GM12865 (cell line): ENCODE results near the gene CACNA1E.
A peak's percentile ranks its signal among the peaks of the same experiment; 100 is the strongest.

ENCODE experiments used
- DNase-seq: peaks from one replicate; pipeline ENCODE4 v3.0.0; 2010; ENCODE audit warnings: low read depth
- H3K4me3 ChIP-seq: 2 replicates; pipeline ENCODE4 v1.5.1; 2011; ENCODE audit warnings: mild to moderate bottlenecking, low read depth, low read length, control low read depth
- TF ChIP-seq, protein P1 (sequence below): IDR thresholded peaks from 2 replicates; pipeline ENCODE4 v1.5.1; 2011; ENCODE audit warnings: low read length, control low read depth, low read depth, inconsistent platforms; ENCODE audit not compliant: insufficient read depth; ENCODE audit errors: missing control alignments

The CACNA1E gene

DNA sequence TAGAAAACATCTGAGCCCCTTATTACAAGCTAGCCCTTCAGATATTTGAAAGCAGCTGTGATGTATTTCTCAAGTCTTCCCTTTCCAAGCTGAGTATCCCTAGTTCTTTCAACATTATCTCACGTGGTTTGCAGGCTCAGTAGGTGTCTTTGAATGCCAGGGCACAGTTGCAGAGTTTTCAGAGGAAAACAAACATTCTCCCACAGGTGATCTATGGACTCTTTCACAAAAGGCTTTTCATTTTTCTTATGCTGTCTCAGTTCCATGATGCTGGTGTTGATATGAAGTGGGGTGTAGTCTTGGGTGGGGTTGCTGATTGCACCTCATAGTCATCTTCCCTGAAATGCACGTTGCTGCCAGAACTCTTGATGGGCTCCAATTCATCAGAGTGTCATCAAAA lies 17.3 kb downstream of the CACNA1E start:
- H3K4me3 ChIP-seq = no peak overlapping the region
- TF ChIP-seq, protein P1, sequence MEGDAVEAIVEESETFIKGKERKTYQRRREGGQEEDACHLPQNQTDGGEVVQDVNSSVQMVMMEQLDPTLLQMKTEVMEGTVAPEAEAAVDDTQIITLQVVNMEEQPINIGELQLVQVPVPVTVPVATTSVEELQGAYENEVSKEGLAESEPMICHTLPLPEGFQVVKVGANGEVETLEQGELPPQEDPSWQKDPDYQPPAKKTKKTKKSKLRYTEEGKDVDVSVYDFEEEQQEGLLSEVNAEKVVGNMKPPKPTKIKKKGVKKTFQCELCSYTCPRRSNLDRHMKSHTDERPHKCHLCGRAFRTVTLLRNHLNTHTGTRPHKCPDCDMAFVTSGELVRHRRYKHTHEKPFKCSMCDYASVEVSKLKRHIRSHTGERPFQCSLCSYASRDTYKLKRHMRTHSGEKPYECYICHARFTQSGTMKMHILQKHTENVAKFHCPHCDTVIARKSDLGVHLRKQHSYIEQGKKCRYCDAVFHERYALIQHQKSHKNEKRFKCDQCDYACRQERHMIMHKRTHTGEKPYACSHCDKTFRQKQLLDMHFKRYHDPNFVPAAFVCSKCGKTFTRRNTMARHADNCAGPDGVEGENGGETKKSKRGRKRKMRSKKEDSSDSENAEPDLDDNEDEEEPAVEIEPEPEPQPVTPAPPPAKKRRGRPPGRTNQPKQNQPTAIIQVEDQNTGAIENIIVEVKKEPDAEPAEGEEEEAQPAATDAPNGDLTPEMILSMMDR = no peak
- DNase-seq = no peak

DNA sequence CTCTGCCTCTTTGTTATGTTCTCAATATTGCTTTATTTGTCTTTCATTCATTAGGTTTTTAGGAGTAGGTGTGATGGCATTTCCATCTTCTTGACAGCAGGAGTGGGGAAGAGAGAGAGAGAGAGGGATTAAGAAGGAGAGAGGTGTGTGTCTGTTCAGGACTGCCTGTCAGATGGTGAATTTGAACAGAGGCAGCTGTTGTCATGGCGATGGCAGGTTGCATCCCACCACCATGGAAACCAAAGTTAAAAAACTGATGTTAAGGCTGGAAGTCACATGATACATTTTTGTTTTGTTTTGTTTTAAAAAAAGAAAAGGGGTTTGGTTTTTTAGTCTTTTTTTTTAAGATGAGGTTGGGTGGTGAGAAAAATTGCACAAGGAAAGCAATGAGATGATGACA lies 18.3 kb downstream of the CACNA1E start:
- no peak for DNase-seq
- H3K4me3 ChIP-seq = no peak overlapping the region
- TF ChIP-seq, protein P1 = no peak

GRCh38 chr1:181503171-181503810 lies 20.0 kb downstream of the CACNA1E start:
- TF ChIP-seq, protein P1 = no peak
- no peak overlapping the region for H3K4me3 ChIP-seq
- no peak for DNase-seq

DNA sequence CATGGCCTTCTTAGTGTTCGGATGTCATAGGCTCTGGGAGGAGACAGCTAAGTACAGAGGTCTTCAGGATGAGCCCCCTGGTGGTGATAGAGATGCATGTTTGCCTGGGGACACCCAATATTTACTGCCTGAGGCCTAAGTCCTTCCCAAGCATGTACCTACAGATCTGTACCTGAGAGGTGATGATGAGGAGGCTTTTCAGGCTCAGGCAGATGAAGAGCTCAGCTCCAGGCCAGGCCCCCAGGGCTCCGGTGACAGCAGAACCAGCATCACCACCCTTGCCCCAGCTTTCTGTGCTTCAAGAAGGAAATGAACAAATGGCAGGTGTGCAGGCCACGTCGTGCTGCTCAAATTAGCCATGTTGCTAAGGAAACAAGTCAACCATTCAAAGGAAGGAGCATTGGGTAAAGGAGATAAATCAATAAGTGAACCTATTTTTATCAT lies 21.1 kb downstream of the CACNA1E start:
- peak; percentile 90 for DNase-seq
- TF ChIP-seq, protein P1 = peak; percentile 68
- peak overlapping the region; percentile 40 for H3K4me3 ChIP-seq

- no peak for DNase-seq
- no peak overlapping the region for H3K4me3 ChIP-seq
- TF ChIP-seq, protein P1 = no peak
Observed at GRCh38 chr1:181506563-181507353, 23.4 kb downstream of the CACNA1E start.

GRCh38 chr1:181508486-181509165 lies 25.3 kb downstream of the CACNA1E start:
- TF ChIP-seq, protein P1 = no peak
- no peak overlapping the region for H3K4me3 ChIP-seq
- peak; percentile 80 for DNase-seq
